Hindlimb muscle (tissue), 1 donor: ENCODE data around the gene AP2A2. TPM values are rescaled to one million over a fixed set of nuclear protein-coding genes. Genes with fewer than 3 reads are reported as not detected.

Source experiments
- DNase-seq: peaks from one replicate; pipeline ENCODE4 v3.0.0-alpha.2; 2013
- polyA plus RNA-seq: library from polyadenylated mRNA; unstranded; fragments of 120-200 nt; gene quantifications from one replicate; pipeline ENCODE4 v1.2.1, GENCODE V29; 2013; ENCODE audit not compliant: insufficient read length

AP2A2 gene
- polyA plus RNA-seq, 1 donor, result 49.7 TPM

GRCh38 chr11:1060852-1061616 is 135.4 kb downstream of the AP2A2 start:
- DNase-seq, result no peak

Other genes with a start within 250 kb of the AP2A2 start
- 36.5 TPM for gene DEAF1, start 230.6 kb upstream of the AP2A2 start, polyA plus RNA-seq
- gene TMEM80, start 230.1 kb upstream of the AP2A2 start, polyA plus RNA-seq, result 21.0 TPM
- 3.7 TPM for gene EPS8L2, start 219.6 kb upstream of the AP2A2 start, polyA plus RNA-seq
- 68.2 TPM for gene TALDO1, start 178.4 kb upstream of the AP2A2 start, polyA plus RNA-seq
- 57.6 TPM for gene GATD1, start 148.4 kb upstream of the AP2A2 start, polyA plus RNA-seq
- 0.67 TPM for gene CEND1, start 135.8 kb upstream of the AP2A2 start, polyA plus RNA-seq
- 10.9 TPM for gene SLC25A22, start 127.6 kb upstream of the AP2A2 start, polyA plus RNA-seq
- 11.9 TPM for gene PIDD1, start 120.6 kb upstream of the AP2A2 start, polyA plus RNA-seq
- 1,677 TPM for gene RPLP2, start 115.9 kb upstream of the AP2A2 start, polyA plus RNA-seq
- gene PNPLA2, start 107.0 kb upstream of the AP2A2 start, polyA plus RNA-seq, result 47.9 TPM
- 17.3 TPM for gene CRACR2B, start 98.0 kb upstream of the AP2A2 start, polyA plus RNA-seq
- 189 TPM for gene CD151, start 92.9 kb upstream of the AP2A2 start, polyA plus RNA-seq
- 118 TPM for gene POLR2L, start 83.3 kb upstream of the AP2A2 start, polyA plus RNA-seq
- gene TSPAN4, start 83.0 kb upstream of the AP2A2 start, polyA plus RNA-seq, result 55.0 TPM
- gene CHID1, start 15.1 kb upstream of the AP2A2 start, polyA plus RNA-seq, result 61.0 TPM
- gene MUC6, start 110.8 kb downstream of the AP2A2 start, polyA plus RNA-seq, result 0.10 TPM
- gene MUC2, start 149.0 kb downstream of the AP2A2 start, polyA plus RNA-seq, result 0.05 TPM
- not detected for gene MUC5AC, start 232.1 kb downstream of the AP2A2 start, polyA plus RNA-seq